Posterior cingulate gyrus (tissue), 11 donors: ENCODE measurements around the gene GLIS1.

Experiments
- DNase-seq, 10 donors: peaks; one replicate each; pipeline versions ENCODE4 v3.0.0 to v3.0.0-alpha.2; 2020 to 2021; ENCODE audit warnings: mixed read lengths in 3 of 10
- intact Hi-C: fragments of 100-400 bp; cut with DNase I; formaldehyde crosslinking; loops from one replicate; pipeline ENCODE4 v1.15.1; 2023

The GLIS1 gene

DNA sequence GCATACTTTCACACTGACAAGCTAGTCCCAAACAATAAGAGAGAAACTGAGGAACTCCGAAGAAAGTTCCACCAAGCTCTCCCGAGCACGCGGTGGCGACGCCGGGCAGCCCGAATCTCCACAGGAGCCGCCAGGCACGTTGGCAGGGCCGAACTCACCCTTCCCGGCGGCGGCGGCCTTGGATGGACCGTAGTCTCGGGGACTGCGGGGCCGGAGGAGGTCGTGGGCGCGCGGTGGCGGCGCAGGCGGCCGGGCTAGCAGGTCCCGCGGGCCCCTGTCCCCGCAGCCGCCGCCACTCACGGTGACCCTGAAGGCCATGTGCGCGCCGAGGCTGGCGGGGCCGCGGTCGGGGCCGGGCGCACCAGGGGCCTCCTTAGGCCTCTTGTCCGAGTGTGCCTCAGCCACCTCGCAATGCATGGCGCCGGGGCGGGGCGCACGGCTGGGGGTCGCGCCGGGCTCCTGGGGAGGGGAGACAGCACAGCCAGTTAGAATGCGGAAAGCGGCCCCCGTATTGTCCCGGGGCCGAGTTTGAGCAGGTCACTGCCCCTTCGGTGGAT, 1.2 kb downstream of the GLIS1 start:
- intact Hi-C loops = no loop called here
- peak in 4 of 10 donors; percentile 15 to 83 (median 54) for DNase-seq

DNA sequence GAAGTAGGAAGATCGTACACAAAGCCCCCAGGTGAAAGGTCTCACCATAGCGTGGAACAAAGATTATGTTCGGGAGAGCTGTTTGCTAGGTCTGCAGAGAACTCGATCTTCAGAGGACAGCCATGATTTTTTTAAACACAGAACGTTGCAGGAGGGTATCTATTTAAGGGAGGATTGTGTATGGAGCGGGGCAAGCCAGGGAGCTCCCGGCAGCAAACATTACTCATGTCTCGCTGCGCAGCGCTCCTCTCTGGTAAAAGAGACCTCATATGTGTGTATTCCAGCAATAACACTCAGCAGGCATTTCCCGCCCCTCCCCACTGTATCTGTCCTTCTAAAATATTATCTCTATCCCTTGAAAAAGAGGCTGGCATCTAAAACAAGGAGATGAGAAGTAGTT, 2.7 kb downstream of the GLIS1 start:
- intact Hi-C loops = no loop called here
- peak in 1 of 10 donors; percentile 41 for DNase-seq

DNA sequence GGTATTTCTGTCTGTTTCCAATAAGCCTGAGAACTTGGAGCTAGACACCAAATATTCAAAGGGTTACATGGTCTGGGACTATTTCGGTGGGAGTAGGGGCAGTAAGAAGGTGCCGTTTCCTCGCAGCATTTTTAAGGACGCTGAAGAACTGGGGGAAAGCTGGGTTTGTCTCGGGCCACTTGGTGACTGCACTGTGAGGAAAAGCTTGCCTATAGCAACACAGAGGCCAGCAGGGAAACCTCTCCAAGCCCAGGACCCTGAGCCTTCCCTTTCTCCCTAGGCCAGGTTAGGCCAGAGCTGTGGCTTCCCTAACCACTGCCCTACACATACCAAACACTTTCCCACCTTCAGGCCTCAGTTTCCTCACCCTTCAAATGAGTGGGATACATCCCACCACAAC, 3.3 kb downstream of the GLIS1 start:
- intact Hi-C loops = no loop called here
- DNase-seq = peak in 1 of 10 donors; percentile 59

DNA sequence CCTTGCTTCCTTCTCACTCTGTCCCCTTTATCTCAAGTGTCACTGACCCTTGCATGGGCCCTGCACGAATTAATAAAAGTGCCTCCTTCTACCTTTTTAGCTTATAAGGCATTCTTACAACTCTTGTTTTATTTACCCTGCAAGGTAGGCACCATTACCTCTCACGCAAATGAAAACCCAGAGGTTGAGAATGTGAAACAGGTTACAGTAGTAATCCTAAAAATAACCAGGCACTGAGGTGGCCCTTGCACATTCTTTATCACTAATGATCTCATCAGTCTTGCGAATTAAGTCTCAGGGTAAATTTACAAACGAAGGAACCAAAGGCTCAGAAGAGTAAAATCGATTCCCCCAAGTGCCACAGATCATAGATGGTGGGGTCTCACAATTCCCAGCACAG, 3.7 kb downstream of the GLIS1 start:
- DNase-seq = no peak
- intact Hi-C loops = no loop called here

DNA sequence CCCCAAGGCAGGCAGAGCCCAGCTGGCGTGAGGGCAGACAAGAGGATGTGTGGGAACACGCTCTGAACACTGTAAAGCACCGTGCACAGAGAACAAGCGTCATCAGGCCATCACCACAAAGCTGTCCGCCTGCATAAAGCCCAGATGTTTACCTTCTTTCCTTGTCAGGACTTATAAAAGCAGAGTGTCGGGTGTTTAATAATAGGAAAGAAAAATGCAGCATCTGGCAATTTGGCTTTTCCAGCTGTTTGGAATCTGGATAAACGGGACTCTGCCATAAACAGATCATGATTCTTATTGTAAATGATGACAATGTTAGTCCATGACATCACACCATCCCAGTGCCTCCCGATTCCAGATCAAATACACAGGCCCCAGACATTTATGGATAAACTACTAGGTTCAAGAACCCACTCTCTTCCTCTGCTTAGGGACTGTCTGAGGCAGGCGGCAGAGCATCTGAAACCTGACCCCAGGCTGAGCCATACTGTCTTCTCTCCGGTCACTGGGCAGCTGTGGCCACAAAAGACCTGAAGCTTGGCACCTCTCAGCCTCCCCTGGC, 4.2 kb downstream of the GLIS1 start:
- intact Hi-C loops = no loop called here
- peak in 1 of 10 donors; percentile 52 for DNase-seq

DNA sequence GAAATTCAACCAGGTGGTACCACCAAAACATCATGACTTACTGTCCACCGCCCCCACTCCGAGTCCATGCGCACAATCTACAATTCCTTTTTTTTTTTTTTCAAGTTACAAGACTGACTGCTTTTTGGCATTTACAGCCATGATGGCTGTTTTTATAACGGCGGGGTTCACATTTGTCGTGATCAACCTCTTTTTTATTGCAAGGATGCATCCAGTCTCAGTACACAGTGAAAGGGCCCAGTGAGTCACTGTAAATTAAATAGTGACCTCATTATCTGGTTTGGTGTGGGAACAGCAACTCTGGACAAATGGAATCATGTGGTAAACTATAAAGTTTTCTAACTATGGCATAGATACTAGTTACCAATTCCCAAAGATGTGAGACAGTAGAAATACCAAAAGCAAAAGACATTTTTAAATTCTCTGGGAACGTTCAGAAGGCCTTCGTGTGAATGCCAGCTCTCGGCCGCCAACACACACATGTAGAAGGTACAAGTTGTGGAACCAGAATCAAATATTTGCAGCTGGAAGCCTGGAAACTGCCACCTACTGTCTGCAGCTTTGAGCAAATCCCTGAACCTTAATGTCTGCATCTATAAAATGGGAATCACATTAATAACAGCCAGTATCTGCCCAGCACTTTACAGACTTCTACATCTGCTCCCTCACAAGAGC, 4.9 kb downstream of the GLIS1 start:
- intact Hi-C loops = no loop called here
- DNase-seq = peak in 1 of 10 donors; percentile 49

DNA sequence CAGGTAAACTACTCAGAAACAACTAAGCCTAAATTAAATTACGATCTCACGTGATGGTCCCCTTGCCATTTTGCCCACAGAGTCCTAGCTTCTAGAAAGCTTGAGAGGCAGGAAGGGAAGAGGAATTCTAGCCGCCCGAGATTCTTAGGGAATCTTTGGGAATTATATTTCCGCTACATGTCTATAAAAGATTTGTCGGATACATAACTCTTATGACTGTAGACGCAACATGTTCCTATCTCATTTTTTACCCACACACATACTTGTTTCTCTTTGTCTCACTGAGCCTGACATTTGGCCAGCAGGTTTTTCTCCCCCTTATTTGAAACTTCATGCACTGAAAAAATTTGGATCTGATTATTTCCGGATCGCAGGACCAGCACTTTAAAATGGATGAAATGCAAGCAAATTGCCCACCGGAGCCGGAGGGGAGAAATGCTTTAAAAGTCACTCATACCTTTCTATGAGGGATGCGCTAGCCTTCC, 5.5 kb downstream of the GLIS1 start:
- intact Hi-C loops = no loop called here
- peak in 1 of 10 donors; percentile 4 for DNase-seq

DNA sequence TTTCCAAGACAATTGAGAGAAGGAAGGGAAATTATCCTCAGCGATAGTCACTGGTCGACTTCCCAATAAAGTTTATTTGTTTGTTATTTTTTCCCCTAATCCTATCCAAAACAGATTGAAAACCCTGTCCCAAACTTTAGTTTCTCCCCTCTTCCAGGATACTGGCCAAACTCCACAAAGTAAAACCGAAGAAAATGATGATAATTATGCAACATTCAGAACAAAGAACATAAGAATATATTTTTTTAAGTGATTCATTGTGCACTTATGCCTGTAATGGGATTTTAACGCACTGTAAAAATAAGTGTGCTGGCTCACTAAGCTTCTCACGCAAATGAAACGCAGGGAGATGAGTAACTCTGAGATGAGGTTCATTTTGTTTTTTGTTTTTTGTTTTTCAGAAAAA, 6.0 kb downstream of the GLIS1 start:
- intact Hi-C loops = no loop called here
- peak in 1 of 10 donors; percentile 2 for DNase-seq

DNA sequence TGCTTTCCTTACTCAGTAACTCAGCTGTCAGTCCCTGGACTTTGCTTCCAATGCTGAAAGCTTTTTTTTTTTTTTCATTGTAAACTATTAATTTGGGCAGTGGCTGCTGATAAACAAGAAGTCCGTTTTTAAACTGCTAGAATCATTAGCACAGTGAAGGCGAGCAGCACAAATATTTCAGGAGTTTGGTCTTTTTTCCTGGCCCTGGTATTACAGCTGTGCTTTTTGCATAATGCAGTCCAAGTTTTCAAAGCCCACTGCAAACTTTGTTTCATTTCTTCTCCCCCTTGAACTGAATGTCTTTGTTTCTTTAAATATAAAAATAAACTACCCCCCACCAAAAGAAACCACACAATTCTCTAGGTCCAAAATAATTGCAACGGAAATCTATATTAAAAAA, 6.6 kb downstream of the GLIS1 start:
- intact Hi-C loops = no loop called here
- DNase-seq = no peak

DNA sequence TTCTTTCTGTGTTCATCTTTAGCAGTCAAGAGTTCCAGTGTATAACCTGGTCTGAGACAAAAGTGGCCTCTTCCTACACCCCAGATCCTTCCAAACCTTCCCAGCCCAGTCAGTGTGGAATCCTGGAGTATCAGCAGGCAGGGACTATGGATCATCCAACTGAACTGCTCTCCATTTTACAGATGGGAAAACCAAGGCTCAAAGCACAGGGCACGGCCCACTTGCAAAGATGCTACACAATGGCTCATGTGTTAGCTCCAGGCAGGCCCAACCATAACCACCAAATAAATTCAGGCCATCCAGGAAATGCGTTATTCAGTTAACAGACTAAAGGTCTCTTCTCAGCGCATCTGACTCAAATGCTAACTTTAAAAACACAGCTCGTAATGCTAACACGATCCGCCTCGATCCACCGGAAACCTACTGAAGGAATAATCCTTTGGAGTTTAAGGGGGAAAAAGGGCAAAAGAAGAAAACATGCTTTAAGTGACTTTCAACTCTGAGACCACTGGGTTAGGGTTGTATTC, 7.1 kb downstream of the GLIS1 start:
- peak in 1 of 10 donors; percentile 11 for DNase-seq
- intact Hi-C loops = no loop called here

DNA sequence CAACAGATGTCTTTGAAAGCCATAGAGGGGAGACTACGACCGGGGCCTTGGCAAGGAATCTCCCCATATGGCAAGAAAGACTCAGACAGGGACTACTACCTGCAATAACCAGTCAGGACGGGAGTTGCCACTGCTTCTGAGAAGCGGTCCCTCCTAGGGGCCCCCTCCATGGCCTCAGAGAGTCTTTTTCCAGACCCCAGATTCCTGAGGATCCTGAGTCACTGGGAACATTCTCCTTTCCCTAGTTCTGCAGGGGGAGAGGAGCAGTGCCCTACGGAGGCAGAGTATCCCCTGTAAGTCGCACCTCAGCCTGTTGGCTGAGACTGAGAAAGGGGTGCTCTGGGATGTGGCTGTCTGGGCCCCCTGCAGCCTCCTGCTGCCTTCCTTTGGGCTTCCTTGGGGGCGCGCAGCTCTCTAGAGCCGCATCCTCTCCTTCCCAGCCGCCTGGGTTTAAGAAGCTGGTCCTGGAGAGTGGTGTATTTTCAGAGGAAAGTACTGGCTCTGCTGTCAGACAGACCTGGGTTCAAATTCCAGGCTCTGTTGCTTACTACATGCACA, 7.8 kb downstream of the GLIS1 start:
- intact Hi-C loops = no loop called here
- DNase-seq = peak in 1 of 10 donors; percentile 52

DNA sequence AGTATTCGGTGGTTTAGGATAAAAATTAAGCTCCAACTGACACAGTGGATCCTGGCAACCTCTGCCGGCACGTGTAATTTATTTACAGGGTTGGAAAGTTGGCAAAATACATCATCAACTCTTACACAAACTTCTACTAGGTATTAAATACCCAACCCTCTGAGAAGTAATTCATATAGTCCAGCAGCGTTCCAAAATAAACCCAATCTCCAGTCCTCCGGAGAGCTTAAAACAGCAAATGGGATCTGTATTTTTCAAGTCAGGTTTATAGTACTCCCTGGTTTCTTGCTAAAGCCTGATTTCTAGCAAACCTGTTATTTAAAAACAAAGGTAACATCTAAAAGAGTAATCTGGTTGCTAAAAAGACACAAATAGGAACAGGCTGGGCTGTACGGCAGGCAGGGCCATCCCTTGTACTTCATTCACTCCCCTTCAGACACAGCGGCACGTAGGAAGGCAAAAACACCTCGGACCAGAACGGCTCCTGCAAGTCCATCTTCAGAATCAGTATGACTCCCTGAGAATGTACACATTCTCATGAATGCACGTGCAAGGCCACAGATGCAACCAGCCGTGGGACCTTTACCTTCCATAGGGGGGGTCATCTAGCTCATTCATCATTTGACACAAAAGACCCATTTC, 8.6 kb downstream of the GLIS1 start:
- intact Hi-C loops = no loop called here
- DNase-seq = peak in 1 of 10 donors; percentile 12

DNA sequence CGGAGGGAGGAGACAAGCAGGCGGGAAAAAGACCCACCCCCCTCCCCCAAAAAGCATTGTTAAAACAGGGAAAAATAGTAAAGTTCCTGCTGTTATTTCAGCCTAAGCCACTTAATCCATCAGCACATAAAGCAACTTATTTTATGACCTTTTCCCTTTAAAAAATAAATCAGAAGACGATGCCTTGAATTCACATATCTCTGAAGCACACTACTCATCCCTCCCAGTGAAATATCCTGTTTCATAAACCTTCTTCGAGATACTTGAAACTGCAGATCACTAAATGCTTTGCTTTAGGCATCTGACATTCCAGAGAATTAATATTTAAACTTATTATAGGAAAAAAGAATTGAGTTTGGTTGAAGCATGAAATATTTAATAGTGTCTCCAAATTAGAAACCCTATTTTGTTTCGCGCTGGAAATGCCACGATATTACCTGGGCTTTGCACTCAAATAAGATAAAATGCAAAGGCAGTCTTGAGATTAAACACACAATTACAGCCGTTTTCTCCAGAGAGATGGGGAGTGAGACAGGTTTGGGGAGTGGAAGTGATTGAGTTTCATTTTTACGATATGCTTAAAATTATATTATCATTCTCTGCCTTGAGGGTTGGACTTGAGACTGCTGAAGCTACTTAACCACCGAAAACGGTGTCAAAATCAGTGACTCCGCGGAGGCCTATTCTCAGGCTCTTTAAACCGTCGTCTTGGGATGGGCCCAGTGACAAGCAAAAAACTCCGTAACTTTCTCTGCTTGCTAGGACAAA, 9.3 kb downstream of the GLIS1 start:
- peak in 1 of 10 donors; percentile 12 for DNase-seq
- intact Hi-C loops = no loop called here

DNA sequence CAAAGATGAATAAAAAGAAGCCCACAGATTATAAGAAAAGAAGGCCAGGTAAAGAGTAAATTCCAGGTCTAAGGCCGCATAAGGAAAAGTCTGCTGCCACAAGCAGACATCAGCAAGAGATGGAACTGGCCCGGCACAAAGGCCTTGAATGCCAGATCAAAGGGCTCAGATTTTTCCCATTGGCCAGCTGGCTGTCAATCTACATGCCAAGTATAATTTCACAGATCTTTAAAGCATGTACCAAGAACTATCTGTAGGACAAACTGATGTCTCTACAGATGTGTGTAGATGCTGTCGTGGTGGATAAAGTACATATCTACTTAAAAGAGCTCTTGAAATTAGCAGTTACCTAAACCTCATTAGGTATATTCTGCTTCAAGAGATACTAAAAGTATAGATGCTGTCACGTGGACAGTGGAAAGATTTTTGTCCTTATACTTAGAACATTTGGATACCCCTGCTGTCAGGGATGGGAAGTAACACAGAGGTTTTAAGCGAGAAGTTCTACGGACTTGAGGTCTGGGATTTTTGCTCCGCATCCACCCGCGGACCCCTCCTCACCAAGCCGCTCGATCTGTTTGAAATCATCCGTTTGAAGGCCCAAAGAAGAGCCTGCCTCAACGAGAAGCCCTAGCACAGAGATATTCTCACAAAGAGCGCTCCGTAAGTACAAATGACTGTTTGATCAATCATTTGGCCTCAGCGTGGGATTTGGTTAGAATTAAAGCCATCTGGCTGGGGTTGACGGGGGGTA, 10.1 kb downstream of the GLIS1 start:
- intact Hi-C loops = no loop called here
- peak in 1 of 10 donors; percentile 33 for DNase-seq

DNA sequence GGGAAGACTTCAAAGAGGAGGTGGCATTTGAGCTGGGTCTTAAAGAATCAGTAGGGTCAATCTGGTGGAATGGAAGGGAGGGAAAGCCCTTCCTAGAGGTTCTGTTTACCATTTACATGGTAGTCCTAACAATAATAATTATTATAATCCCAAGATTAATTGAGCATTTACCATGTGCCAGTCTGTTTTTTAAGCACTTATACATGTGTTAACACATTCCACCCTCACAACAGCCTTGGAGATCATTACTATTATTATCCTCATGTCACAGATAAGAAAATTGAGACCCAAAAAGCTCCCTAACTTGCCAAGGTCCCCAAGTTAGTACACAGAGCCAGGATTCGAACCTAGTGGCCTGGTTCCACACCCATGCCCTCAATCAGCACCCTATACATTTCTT, 10.8 kb downstream of the GLIS1 start:
- no peak for DNase-seq
- intact Hi-C loops = no loop called here

DNA sequence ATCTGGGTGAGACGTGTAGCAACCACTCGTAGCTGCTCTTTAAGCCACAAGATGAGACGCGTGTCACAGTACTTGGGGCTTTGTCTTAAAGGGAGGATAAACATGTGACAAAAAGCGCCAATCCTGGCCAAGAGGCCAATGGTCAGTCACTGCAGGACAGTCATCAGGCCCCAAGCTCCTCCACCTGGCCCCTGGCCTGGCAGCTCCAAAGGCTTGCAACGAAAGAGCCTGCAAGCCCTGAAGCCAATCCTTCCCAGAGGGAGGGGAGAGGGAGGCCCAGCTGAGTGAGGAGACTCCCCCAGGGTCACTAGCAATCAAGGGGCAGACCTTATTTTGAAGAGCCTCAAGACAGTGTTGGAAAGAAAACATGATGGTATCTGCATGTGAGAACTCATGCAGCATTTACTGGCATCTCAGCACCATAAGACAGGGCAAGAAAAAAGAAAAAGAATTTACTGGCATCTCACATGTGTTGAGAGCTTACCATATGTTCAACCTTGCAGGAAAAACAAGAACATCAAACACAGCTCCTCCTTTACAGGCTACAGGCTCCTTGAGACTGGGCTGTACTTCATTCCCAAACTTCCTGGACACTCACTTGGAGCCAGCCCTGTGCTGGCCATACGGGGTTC, 11.4 kb downstream of the GLIS1 start:
- DNase-seq = peak in 2 of 10 donors; percentile 40 to 63
- intact Hi-C loops = no loop called here

DNA sequence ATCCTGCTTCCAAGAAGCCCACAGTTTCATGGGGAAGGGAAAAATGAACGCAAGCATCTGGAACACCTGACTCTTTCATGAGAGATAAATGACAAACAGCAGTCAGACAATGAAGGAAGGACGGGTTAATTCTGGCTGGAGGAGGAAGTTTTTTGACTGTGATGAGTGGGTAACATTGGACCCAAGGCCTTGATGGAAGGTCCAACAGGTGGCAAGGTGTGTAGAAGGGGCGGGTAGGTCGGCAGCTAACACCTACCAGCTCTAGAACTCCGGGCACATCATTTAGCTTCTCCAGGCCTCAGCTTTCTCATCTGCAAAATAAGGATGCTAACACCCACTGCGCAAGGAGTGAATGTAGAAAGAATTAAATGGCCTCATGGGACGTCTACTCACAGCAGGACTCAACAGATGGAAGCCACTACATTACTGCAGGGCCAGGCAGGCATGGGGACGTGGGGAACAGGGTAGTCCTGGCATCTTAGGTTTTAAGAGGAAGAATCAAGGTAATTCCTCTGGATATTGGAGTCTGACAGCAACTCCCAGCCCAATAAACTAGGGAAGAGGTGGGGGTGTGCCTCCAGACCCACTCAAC, 12.9 kb downstream of the GLIS1 start:
- peak in 1 of 10 donors; percentile 22 for DNase-seq
- intact Hi-C loops = no loop called here

DNA sequence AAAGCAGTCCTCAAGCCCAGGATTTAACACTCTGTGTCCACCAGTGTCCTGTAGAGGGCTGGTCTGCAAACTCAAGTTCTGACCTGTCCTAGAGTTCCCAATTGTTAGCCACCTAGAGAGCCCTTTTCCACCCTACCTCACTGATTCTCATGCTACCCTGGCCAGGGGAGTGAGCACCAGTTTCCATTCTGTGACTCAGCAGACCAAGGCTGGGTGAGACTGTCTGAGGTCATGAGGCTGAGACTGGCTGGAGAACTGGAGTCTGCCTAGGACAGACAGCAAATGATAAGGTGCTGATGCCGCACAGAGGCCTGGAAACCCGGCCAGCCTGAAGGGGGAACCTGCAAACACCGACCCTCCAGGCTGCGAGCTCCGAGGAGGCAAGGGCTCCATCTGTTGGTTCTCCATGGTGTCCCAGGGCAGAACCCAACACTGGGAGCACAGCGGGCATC, 13.7 kb downstream of the GLIS1 start:
- intact Hi-C loops = no loop called here
- DNase-seq = peak in 2 of 10 donors; percentile 49 to 74
